ENCODE results near the gene CBY2.
"Not testable (repeated sequence)": the region's sequence is repeated elsewhere in the genome, so short reads cannot be mapped to it uniquely, and the experiment has no call there.

Gene CBY2

DNA sequence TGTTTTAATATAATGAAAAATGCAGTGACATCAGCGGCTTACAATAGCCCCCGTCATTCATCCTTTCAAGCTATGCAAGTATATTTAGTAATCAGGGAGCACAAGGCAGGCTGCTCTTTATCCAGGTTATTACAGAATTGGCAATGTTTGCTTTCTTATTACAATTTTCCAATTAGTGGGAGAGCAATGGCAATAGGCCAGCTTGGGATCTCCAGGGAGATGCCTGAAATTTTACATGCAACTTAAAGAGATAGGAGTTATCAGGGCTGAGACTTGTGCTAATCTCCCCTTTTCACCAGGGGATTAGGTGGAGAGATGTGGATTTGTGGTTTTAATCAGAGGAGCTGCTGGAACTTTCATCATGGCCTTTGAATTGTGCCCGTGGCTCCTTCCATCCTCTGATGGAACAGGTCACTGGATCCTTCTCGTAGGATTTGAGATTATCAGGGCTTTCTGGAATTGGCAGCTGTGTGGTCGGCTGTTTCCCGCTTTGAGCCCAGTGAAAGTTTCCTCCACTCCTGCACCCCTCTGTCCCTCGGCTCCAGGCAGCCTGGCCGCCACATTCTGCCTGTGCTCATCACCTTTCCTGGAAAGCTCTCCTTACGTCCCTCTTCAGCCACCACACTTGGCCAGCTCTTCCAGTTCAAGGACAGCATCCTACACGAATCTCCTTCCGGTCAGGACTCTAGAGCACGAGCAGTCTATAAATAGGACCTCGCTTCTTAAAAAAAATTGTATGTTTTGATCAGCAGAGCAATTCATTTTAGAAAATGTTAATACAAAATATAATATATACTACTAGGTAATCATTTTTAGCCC lies 47.0 kb downstream of the CBY2 start:
- no peak for DNase-seq

DNA sequence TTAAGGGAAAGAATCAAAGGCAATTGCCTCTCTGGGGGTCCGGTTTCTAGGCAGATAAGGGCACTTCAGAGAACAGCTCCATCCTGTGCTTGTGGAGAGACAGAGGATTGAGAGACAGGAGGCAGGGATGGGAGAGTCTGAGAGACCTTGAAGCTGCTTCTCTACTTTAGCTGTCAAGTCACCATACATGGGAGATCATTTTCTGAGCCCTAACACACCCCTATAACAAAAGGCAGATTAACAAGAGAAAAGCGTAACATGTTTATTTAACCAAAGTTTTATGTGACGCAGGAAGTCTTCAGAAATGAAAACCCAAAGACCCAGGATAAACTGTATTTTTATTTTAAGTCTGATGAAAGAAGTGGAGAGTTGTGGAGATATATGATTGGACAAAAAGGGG lies 48.4 kb downstream of the CBY2 start:
- no peak for DNase-seq

DNA sequence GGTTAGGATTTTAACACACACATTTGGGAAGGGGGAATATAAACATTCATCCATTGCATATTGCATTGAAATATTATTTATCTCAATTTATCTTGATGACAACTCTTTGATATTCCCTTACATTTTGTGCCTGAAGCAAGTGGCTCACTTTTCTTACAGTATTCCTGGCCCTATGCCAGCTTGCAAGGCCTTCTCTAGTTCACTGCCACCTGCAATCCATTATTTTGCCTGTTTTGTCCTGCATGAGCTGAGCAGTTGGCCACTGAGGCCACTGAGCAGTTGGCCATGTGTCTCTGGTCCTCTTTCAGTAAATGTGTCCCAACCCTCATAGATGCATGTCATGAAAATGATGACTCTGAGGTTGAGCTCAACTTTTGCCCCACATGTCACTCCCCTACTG lies 49.8 kb downstream of the CBY2 start:
- DNase-seq: no peak

DNA sequence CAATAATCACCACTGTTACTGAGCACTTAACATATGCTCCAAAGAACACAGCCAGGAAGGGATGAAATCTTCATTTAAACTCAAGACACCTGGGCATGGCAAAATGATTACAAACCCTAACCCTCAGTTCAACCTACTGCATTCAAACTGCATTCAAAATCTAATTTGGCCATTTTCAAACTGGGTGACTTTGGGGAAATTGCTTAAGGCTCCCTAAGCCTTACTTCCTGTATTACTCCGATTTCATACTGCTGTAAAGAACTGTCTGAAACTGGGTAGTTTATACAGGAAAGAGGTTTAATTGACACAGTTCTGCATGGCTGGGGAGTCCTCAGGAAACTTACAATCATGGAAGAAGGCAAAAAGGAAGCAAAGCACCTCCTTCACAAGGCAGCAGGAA lies 50.4 kb downstream of the CBY2 start:
- DNase-seq: no peak

DNA sequence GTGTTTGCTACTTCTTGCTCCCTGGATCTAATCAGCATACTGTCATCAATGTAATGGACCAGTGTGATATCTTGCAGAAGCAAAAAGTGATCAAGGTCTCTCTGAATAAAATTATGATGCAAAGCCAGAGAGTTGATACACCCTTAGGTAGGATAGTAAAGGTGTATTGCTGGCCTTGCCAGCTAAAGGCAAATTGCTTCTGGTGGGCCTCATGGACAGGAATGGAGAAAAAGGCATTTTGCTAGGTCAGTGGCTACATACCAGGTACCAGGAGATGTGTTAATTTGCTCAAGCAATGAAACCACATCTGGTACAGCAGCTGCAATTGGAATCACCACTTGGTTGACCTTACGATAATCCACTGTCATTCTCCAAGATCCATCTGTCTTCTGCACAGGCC lies 54.4 kb downstream of the CBY2 start:
- not testable (repeated sequence) for DNase-seq

DNA sequence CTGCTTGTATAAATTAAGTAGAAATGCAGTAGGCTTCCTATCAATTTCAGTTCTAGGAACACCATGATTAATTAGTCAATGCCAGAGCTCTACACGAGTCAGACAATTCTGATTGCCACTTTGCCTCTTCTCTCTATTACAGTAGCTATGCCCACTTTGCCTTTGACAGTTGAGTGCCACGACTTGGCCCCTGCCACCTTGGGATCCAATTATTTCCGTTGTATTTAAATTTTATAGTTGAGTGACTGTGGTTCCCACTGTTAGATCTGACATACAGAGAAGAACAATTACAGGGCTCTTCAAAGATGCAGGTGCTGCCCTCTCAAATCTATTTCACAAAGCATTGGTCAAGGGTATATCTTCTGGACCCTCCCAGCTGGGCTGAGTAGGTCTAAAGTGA lies 55.5 kb downstream of the CBY2 start:
- not testable (repeated sequence) for DNase-seq

DNA sequence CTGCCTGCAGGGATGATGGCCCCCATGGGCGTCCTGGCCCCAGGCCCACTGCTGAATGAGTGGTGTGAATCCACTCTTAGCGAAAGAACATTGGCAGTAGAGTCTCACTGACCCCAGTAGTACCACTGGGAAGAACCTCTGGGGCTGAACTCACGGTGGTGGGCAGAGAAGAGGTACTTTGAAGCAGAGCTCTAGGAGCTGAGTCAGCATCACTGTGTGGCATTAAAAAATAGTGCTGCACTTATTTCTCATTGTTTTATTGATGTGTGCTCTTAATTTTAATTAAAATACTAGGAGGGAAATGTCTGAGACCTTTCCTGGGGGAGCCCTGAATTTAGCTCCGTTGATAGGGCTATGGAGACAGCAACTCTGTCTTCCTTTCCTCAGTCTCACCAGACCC lies 61.3 kb downstream of the CBY2 start:
- no peak for DNase-seq

All from hippocampal formation (tissue), 2 donors.